ENCODE data around the gene GPRC5B.

GPRC5B gene

GRCh38 chr16:19871721-19872120 is 12.9 kb downstream of the GPRC5B start:
- DNase-seq (ENCODE audit: low read depth): no peak

- no peak for DNase-seq (ENCODE audit: low read depth)
Measured at GRCh38 chr16:19868421-19868820, 16.2 kb downstream of the GPRC5B start.

- DNase-seq (ENCODE audit: low read depth): no peak
Measured at GRCh38 chr16:19864566-19864965, 20.1 kb downstream of the GPRC5B start.

- DNase-seq (ENCODE audit: low read depth): no peak
Measured at GRCh38 chr16:19863990-19864389, 20.7 kb downstream of the GPRC5B start.

- DNase-seq (ENCODE audit: low read depth): no peak
Measured at GRCh38 chr16:19861811-19862327, 22.8 kb downstream of the GPRC5B start.

- DNase-seq (ENCODE audit: low read depth): no peak
Measured at GRCh38 chr16:19861133-19861532, 23.5 kb downstream of the GPRC5B start.

GRCh38 chr16:19860166-19861041 is 24.2 kb downstream of the GPRC5B start:
- no peak for DNase-seq (ENCODE audit: low read depth)

- DNase-seq (ENCODE audit: low read depth): no peak
Measured at GRCh38 chr16:19859603-19860002, 25.0 kb downstream of the GPRC5B start.

GRCh38 chr16:19859166-19859565 is 25.5 kb downstream of the GPRC5B start:
- no peak for DNase-seq (ENCODE audit: low read depth)

GRCh38 chr16:19858340-19859018 is 26.2 kb downstream of the GPRC5B start:
- no peak for DNase-seq (ENCODE audit: low read depth)

- no peak for DNase-seq (ENCODE audit: low read depth)
Measured at GRCh38 chr16:19857593-19858339, 26.9 kb downstream of the GPRC5B start.

GRCh38 chr16:19856120-19856519 is 28.5 kb downstream of the GPRC5B start:
- DNase-seq (ENCODE audit: low read depth): no peak

GRCh38 chr16:19854543-19854876 is 30.1 kb downstream of the GPRC5B start:
- DNase-seq (ENCODE audit: low read depth): no peak

- DNase-seq (ENCODE audit: low read depth): no peak
Measured at GRCh38 chr16:19853742-19854542, 30.7 kb downstream of the GPRC5B start.

- DNase-seq (ENCODE audit: low read depth): no peak
Measured at GRCh38 chr16:19853132-19853741, 31.4 kb downstream of the GPRC5B start.

- DNase-seq (ENCODE audit: low read depth): no peak
Measured at GRCh38 chr16:19851476-19851875, 33.2 kb downstream of the GPRC5B start.

- DNase-seq (ENCODE audit: low read depth): no peak
Measured at GRCh38 chr16:19850131-19850817, 34.4 kb downstream of the GPRC5B start.

GRCh38 chr16:19848756-19849155 is 35.9 kb downstream of the GPRC5B start:
- no peak for DNase-seq (ENCODE audit: low read depth)

- DNase-seq (ENCODE audit: low read depth): no peak
Measured at GRCh38 chr16:19846436-19846835, 38.2 kb downstream of the GPRC5B start.

GRCh38 chr16:19844945-19845641 is 39.6 kb downstream of the GPRC5B start:
- DNase-seq (ENCODE audit: low read depth): no peak

Measured in HS-27A (cell line).